IMR-90 (cell line): ENCODE results near the gene MRPL51. TPM values are rescaled to one million over a fixed set of nuclear protein-coding genes. Genes with fewer than 3 reads are reported as not detected.

Experiments used
- ATAC-seq: fragments of 200-7000 bp; cut with Tn5 transposase; 2 replicates; pipeline ENCODE4 v1.9.1; 2020; ENCODE audit warnings: low read depth, mild to moderate bottlenecking, moderate library complexity
- BruUV-seq: library from RNA; stranded (reverse); fragments of 400-500 nt; replicated peaks from 2 replicates; lab custom pipeline; 2021; lab: Mats Ljungman, UMichigan
- CTCF ChIA-PET: fragments of 300-600 bp; formaldehyde crosslinking; extraction: SDS; loops from one replicate; lab custom pipeline; 2021; ENCODE audit warnings: antibody characterized with exemption; lab: Yijun Ruan, JAX
- POLR2A ChIA-PET: fragments of 300-600 bp; sonication (Branson Sonifier 250); formaldehyde crosslinking; loops from one replicate; lab custom pipeline; 2022; ENCODE audit warnings: antibody characterized with exemption; ENCODE audit not compliant: unreplicated experiment; lab: Charles Lee
- DNase-seq: peaks from one replicate; pipeline ENCODE4 v3.0.0; 2013
- H2AFZ ChIP-seq: replicated peaks from 2 replicates; pipeline ENCODE3; 2013; ENCODE audit warnings: low read length, mild to moderate bottlenecking; ENCODE audit not compliant: poor library complexity
- H2AK5ac ChIP-seq: 2 replicates; pipeline ENCODE4 v1.6.1; 2013; ENCODE audit warnings: low read depth, low read length, inconsistent platforms
- H2AK9ac ChIP-seq: replicated peaks from 2 replicates; pipeline ENCODE3; 2013; ENCODE audit warnings: mild to moderate bottlenecking, low read depth, low read length, moderate library complexity; ENCODE audit not compliant: poor library complexity
- H2BK120ac ChIP-seq: 2 replicates; pipeline ENCODE4 v1.6.1; 2013; ENCODE audit warnings: low read depth, low read length, inconsistent platforms
- H2BK15ac ChIP-seq: 3 replicates; pipeline ENCODE4 v1.6.1; 2013; ENCODE audit warnings: low read depth, low read length, inconsistent platforms
- H2BK20ac ChIP-seq: 2 replicates; pipeline ENCODE4 v1.6.1; 2013; ENCODE audit warnings: low read depth, mild to moderate bottlenecking, inconsistent platforms, low read length, moderate library complexity
- H2BK5ac ChIP-seq: 2 replicates; pipeline ENCODE4 v1.6.1; 2013; ENCODE audit warnings: mild to moderate bottlenecking, low read depth, low read length, inconsistent platforms; ENCODE audit not compliant: poor library complexity, severe bottlenecking
- H3K14ac ChIP-seq: replicated peaks from 2 replicates; pipeline ENCODE4 v1.6.1; 2013; ENCODE audit warnings: low read depth, low read length, inconsistent platforms
- H3K18ac ChIP-seq: 2 replicates; pipeline ENCODE4 v1.6.1; 2013; ENCODE audit warnings: low read depth, low read length, control low read depth
- H3K23ac ChIP-seq: 2 replicates; pipeline ENCODE4 v1.6.1; 2013; ENCODE audit warnings: low read depth, low read length, inconsistent platforms
- H3K27ac ChIP-seq: 2 replicates; pipeline ENCODE4 v1.5.1; 2013; ENCODE audit warnings: mild to moderate bottlenecking, control low read depth, low read length; ENCODE audit not compliant: insufficient read depth
- H3K27me3 ChIP-seq: 2 replicates; pipeline ENCODE4 v1.6.1; 2013; ENCODE audit warnings: low read length; ENCODE audit not compliant: control insufficient read depth, insufficient read depth
- H3K36me3 ChIP-seq: 2 replicates; pipeline ENCODE4 v1.6.1; 2013; ENCODE audit warnings: low read length, mixed read lengths; ENCODE audit not compliant: control insufficient read depth, insufficient read depth
- H3K4ac ChIP-seq: 2 replicates; pipeline ENCODE4 v1.6.1; 2013; ENCODE audit warnings: low read depth, low read length, inconsistent platforms
- H3K4me1 ChIP-seq: 2 replicates; pipeline ENCODE4 v1.6.1; 2013; ENCODE audit warnings: low read length, mixed read lengths; ENCODE audit not compliant: control insufficient read depth, insufficient read depth
- H3K4me2 ChIP-seq: 2 replicates; pipeline ENCODE4 v1.6.1; 2013; ENCODE audit warnings: low read depth, mild to moderate bottlenecking, control low read depth, low read length, moderate library complexity
- H3K4me3 ChIP-seq: 2 replicates; pipeline ENCODE4 v1.5.1; 2013; ENCODE audit warnings: low read depth, mild to moderate bottlenecking, control low read depth, low read length, moderate library complexity; ENCODE audit not compliant: insufficient read depth
- H3K56ac ChIP-seq: 2 replicates; pipeline ENCODE4 v1.6.1; 2013; ENCODE audit warnings: low read length, inconsistent platforms; ENCODE audit not compliant: insufficient read depth; ENCODE audit errors: extremely low read depth
- H3K79me1 ChIP-seq, 2 experiments: 2 replicates each; pipeline ENCODE4 v1.6.1; 2013; ENCODE audit warnings: low read length in 2 of 2, inconsistent platforms in 1 of 2, low read depth in 1 of 2
- H3K9ac ChIP-seq: 2 replicates; pipeline ENCODE4 v1.6.1; 2013; ENCODE audit warnings: low read depth, low read length, control low read depth
- H3K9me1 ChIP-seq: 2 replicates; pipeline ENCODE4 v1.6.1; 2013; ENCODE audit warnings: low read length, inconsistent platforms; ENCODE audit not compliant: insufficient read depth
- H3K9me3 ChIP-seq: 2 replicates; pipeline ENCODE4 v1.6.1; 2013; ENCODE audit warnings: low read length; ENCODE audit not compliant: control insufficient read depth, insufficient read depth
- H4K20me1 ChIP-seq: 2 replicates; pipeline ENCODE4 v1.6.1; 2013; ENCODE audit warnings: low read length, inconsistent platforms; ENCODE audit not compliant: insufficient read depth
- H4K5ac ChIP-seq: 2 replicates; pipeline ENCODE4 v1.6.1; 2013; ENCODE audit warnings: mild to moderate bottlenecking, low read depth, low read length, control low read depth
- H4K8ac ChIP-seq, 2 experiments: 2 replicates each; pipeline ENCODE4 v1.6.1; 2013; ENCODE audit warnings: low read depth in 2 of 2, low read length in 2 of 2, control low read depth in 1 of 2, inconsistent platforms in 1 of 2
- H4K91ac ChIP-seq: 2 replicates; pipeline ENCODE4 v1.6.1; 2013; ENCODE audit warnings: low read depth, low read length, inconsistent platforms; ENCODE audit not compliant: insufficient read depth
- BHLHE40 ChIP-seq: fragments of 150-350 bp; IDR thresholded peaks from 2 replicates; pipeline ENCODE4 v1.6.1; 2016; ENCODE audit warnings: mild to moderate bottlenecking, low read depth, low read length
- CEBPB ChIP-seq: IDR thresholded peaks from 2 replicates; pipeline ENCODE4 v1.6.1; 2012; ENCODE audit warnings: low read depth, low read length, improper control_type of control experiment
- CHD1 ChIP-seq: IDR thresholded peaks from 2 replicates; pipeline ENCODE4 v1.6.1; 2012; ENCODE audit warnings: low read depth, low read length, improper control_type of control experiment
- FOS ChIP-seq: fragments of 150-350 bp; IDR thresholded peaks from 2 replicates; pipeline ENCODE4 v1.6.1; 2016; ENCODE audit warnings: low read depth, low read length
- MAFK ChIP-seq: IDR thresholded peaks from 2 replicates; pipeline ENCODE4 v1.6.1; 2012; ENCODE audit warnings: low read depth, low read length, improper control_type of control experiment
- MAZ ChIP-seq: IDR thresholded peaks from 2 replicates; pipeline ENCODE4 v1.6.1; 2012; ENCODE audit warnings: low read depth, mild to moderate bottlenecking, low read length, improper control_type of control experiment, moderate library complexity, borderline replicate concordance
- MXI1 ChIP-seq: IDR thresholded peaks from 2 replicates; pipeline ENCODE4 v1.6.1; 2012; ENCODE audit warnings: low read depth, mild to moderate bottlenecking, low read length, moderate library complexity, borderline replicate concordance
- NFE2L2 ChIP-seq: fragments of 150-350 bp; IDR thresholded peaks from 2 replicates; pipeline ENCODE4 v1.6.1; 2016; ENCODE audit warnings: low read depth, mild to moderate bottlenecking, low read length
- POLR2A ChIP-seq: IDR thresholded peaks from 2 replicates; pipeline ENCODE4 v1.6.1; 2012; ENCODE audit warnings: mild to moderate bottlenecking, low read depth, low read length
- RAD21 ChIP-seq: IDR thresholded peaks from 2 replicates; pipeline ENCODE4 v1.6.1; 2012; ENCODE audit warnings: low read length, improper control_type of control experiment
- RCOR1 ChIP-seq: IDR thresholded peaks from 2 replicates; pipeline ENCODE4 v1.6.1; 2012; ENCODE audit warnings: mild to moderate bottlenecking, low read length, improper control_type of control experiment; ENCODE audit not compliant: insufficient replicate concordance
- RFX5 ChIP-seq: IDR thresholded peaks from 2 replicates; pipeline ENCODE4 v1.8.0; 2012; ENCODE audit warnings: low read depth, mild to moderate bottlenecking, low read length, moderate library complexity
- SMC3 ChIP-seq: fragments of 150-350 bp; IDR thresholded peaks from 2 replicates; pipeline ENCODE4 v1.6.1; 2016; ENCODE audit warnings: low read depth, mild to moderate bottlenecking, antibody characterized with exemption, low read length, moderate library complexity
- WGBS, 2 experiments: methylation state at CpG; one replicate each; pipeline versions ENCODE4 v1.1.5 to v1.1.7; 2013; ENCODE audit warnings: missing lambda C conversion rate in 2 of 2; ENCODE audit not compliant: insufficient read length in 1 of 2; ENCODE audit errors: extremely low coverage in 2 of 2; 5-methylcytosine and 5-hydroxymethylcytosine counted together
- dilution Hi-C: fragments of 300-500 bp; cut with HindIII; formaldehyde crosslinking; loops from one replicate; pipeline ENCODE4 v1.14.3; 2018; ENCODE audit warnings: low sequenced_read_pairs; ENCODE audit not compliant: unreplicated experiment
- in situ Hi-C: fragments of 300-500 bp; cut with MboI; formaldehyde crosslinking; loops from 3 replicates; pipeline ENCODE4 v1.14.3; 2019; ENCODE audit warnings: low sequenced_read_pairs, inconsistent platforms, mixed read lengths
- intact Hi-C: fragments of 100-400 bp; cut with micrococcal nuclease; formaldehyde crosslinking; loops from 2 replicates; pipeline ENCODE4 v1.10.0; 2022
- polyA plus RNA-seq, 3 experiments: library from polyadenylated mRNA; depleted of rRNA; stranded (reverse); fragments of >200 nt; gene quantifications; 2 replicates each; pipeline ENCODE4 v1.2.3, GENCODE V29; 2012; ENCODE audit warnings: low replicate concordance in 1 of 3
- total RNA-seq: library from RNA; depleted of rRNA; stranded (reverse); fragments of >200 nt; gene quantifications from 2 replicates; pipeline ENCODE4 v1.2.3, GENCODE V29; 2012

The MRPL51 gene
- total and polyA plus RNA-seq, 2 of the 4 experiments (the other 2 are of a cell fraction): 80.1 to 160 TPM

DNA sequence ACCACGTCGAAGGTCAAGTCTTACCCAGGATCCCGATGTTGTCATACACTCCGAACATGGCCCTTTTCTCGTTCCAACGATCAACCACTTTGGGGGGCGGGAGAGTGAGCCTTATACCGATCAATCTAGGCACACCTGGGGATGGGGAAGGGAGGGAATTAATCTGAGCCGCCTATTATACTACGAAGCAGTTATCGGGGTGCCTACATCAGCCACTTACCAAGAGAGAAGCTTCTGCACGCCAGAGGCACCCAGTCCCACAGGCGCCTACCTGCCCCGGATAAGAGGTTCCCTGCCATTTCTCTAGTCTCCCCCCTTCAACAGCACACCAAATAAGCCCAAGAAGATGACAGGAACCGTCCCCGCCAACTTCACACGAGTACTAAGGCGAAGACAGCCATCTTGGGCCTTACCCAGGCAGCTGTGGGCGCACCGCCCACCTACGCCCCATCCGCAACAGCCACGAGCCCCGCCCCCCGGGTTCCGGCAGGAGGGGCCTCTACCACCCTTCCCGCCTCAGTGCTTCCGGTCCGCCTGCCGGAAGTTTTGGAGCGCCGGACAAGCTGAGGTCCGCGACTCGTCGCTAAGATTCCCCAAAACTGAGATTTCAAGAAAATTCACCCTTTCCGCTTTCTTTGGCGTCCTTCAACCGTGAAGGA lies at the start of gene MRPL51 (continued):
- TF ChIP-seq NFE2L2: no peak

- ChIA-PET CTCF (no interaction called here), POLR2A (no interaction called here)
- Histone ChIP-seq H2BK5ac (no peak overlapping the region), H4K5ac (no peak overlapping the region; the same call in 1 of the 2 replicates), H3K4me3 (no peak overlapping the region), H4K8ac (no peak overlapping the region), H3K79me1 (peaks cover 8 to 73% of the 10 kb centered on the region in 2 experiments; a peak in 3 of 4 replicates), H3K4ac (no peak overlapping the region), H3K9me1 (peaks cover 4% of the 10 kb centered on the region), H2BK20ac (no peak overlapping the region), H2AK9ac (no peak overlapping the region), H3K23ac (peak overlapping the region; percentile 20; the same call in 1 of the 2 replicates), H3K9me3 (no peaks in the 10 kb centered on the region), H3K36me3 (peaks cover 53% of the 10 kb centered on the region), H3K18ac (no peak overlapping the region), H3K4me1 (peaks cover 11% of the 10 kb centered on the region), H2BK15ac (no peak overlapping the region), H3K4me2 (no peak overlapping the region), H2AFZ (no peak overlapping the region), H4K91ac (no peak overlapping the region), H3K56ac (no peak overlapping the region), H3K27me3 (no peaks in the 10 kb centered on the region), H4K20me1 (peaks cover 44% of the 10 kb centered on the region), H2AK5ac (peak overlapping the region; percentile 62), H2BK120ac (no peak overlapping the region), H3K9ac (no peak overlapping the region), H3K27ac (no peak overlapping the region), H3K14ac (no peak overlapping the region)
- intact Hi-C loops (no loop called here), in situ Hi-C loops (loop anchor here (5.0 to 10.0 kb wide), 2 partner anchors 120 to 208 kb away; no protein-coding TSS in a partner anchor), dilution Hi-C loops (no loop called here)
- DNase-seq (no peak), ATAC-seq (no peak)
- BruUV-seq: no TSS peak
- WGBS, 2 experiments: 84% methylated on average over 4 of the region's 13 CpGs; no CpG with 5 or more reads in 1 of the 2 experiments
- TF ChIP-seq SMC3 (no peak), MXI1 (no peak), RAD21 (no peak), CHD1 (no peak), CEBPB (no peak), MAZ (no peak), FOS (no peak), POLR2A (no peak), RFX5 (no peak), BHLHE40 (no peak), MAFK (no peak), RCOR1 (no peak), NFE2L2 (no peak)
Measured at GRCh38 chr12:6542209-6543009, 49.3 kb upstream of the MRPL51 start.
